ENCODE measurements around the gene RAB30. TPM values are rescaled to one million over a fixed set of nuclear protein-coding genes. Genes with fewer than 3 reads are reported as not detected.
"Not testable (repeated sequence)": the region's sequence is repeated elsewhere in the genome, so short reads cannot be mapped to it uniquely, and the experiment has no call there.

Gene RAB30
- total RNA-seq, 1 donor from 2014 or later = 73.8 TPM

- DNase-seq (ENCODE audit: extremely low spot score, unreplicated experiment) = no peak
- no peaks in the 10 kb centered on the region for H3K4me1 Mint-ChIP-seq (ENCODE audit: unreplicated experiment)
- peaks cover 9% of the 10 kb centered on the region for H3K27me3 Mint-ChIP-seq (ENCODE audit: unreplicated experiment)
- H3K4me3 Mint-ChIP-seq (ENCODE audit: unreplicated experiment) = no peak overlapping the region
- TF ChIP-seq, protein P1, sequence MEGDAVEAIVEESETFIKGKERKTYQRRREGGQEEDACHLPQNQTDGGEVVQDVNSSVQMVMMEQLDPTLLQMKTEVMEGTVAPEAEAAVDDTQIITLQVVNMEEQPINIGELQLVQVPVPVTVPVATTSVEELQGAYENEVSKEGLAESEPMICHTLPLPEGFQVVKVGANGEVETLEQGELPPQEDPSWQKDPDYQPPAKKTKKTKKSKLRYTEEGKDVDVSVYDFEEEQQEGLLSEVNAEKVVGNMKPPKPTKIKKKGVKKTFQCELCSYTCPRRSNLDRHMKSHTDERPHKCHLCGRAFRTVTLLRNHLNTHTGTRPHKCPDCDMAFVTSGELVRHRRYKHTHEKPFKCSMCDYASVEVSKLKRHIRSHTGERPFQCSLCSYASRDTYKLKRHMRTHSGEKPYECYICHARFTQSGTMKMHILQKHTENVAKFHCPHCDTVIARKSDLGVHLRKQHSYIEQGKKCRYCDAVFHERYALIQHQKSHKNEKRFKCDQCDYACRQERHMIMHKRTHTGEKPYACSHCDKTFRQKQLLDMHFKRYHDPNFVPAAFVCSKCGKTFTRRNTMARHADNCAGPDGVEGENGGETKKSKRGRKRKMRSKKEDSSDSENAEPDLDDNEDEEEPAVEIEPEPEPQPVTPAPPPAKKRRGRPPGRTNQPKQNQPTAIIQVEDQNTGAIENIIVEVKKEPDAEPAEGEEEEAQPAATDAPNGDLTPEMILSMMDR (IDR thresholded peaks at IDR 0.05) = no peak
- H3K27ac Mint-ChIP-seq (ENCODE audit: unreplicated experiment) = no peak overlapping the region
- H3K9me3 Mint-ChIP-seq (ENCODE audit: unreplicated experiment) = peaks cover 20% of the 10 kb centered on the region
- peaks cover 4% of the 10 kb centered on the region for H3K36me3 Mint-ChIP-seq (ENCODE audit: unreplicated experiment)
Observed at GRCh38 chr11:82949352-82949751, 122.3 kb downstream of the RAB30 start.

DNA sequence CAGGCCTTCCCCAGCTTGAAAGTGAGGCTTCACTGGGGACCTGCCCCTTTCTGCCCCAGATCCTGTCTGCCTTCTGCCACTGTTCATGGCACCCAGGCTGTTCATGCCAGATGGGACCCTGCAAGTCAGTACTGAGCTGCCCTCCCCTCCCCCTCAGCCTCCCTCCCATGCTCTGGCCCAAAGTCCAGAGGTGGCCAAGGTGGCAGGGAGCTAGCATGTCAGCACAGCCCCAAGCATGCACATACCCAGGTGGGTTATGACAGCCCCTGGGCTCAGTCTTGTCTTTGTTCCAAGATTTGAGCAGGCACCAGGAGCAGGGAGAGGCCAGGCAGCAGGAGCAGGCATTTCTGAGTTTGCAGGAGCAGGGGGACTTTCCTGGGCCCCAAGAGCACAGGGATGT, 126.0 kb downstream of the RAB30 start:
- DNase-seq (ENCODE audit: extremely low spot score, unreplicated experiment) = no peak
- no peak overlapping the region for H3K4me3 Mint-ChIP-seq (ENCODE audit: unreplicated experiment)
- H3K27me3 Mint-ChIP-seq (ENCODE audit: unreplicated experiment) = peaks cover 9% of the 10 kb centered on the region
- TF ChIP-seq, protein P1 (IDR thresholded peaks at IDR 0.05) = no peak
- peaks cover 17% of the 10 kb centered on the region for H3K9me3 Mint-ChIP-seq (ENCODE audit: unreplicated experiment)
- H3K36me3 Mint-ChIP-seq (ENCODE audit: unreplicated experiment) = peaks cover 2% of the 10 kb centered on the region
- H3K4me1 Mint-ChIP-seq (ENCODE audit: unreplicated experiment) = no peaks in the 10 kb centered on the region
- no peak overlapping the region for H3K27ac Mint-ChIP-seq (ENCODE audit: unreplicated experiment)

DNA sequence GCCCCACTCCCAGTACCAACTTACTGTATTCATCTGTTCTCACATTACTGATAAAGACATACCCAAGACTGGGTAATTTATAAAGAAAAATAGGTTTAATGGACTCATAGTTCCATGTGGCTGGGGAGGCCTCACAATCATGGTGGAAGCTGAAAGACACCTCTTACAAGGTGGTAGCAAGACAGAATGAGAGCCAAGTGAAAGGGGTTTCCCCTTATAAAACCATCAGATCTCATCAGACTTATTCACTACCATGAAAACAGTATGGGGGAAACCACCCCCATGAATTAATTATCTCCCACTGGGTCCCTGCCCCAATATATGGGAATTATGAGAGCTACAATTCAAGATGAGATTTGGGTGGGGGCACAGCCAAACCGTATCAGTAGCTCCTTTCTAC, 126.7 kb downstream of the RAB30 start:
- DNase-seq (ENCODE audit: extremely low spot score, unreplicated experiment); H3K27me3 Mint-ChIP-seq (ENCODE audit: unreplicated experiment); H3K27ac Mint-ChIP-seq (ENCODE audit: unreplicated experiment); H3K36me3 Mint-ChIP-seq (ENCODE audit: unreplicated experiment); H3K4me3 Mint-ChIP-seq (ENCODE audit: unreplicated experiment); H3K4me1 Mint-ChIP-seq (ENCODE audit: unreplicated experiment): not testable (repeated sequence)
- peaks cover 18% of the 10 kb centered on the region for H3K9me3 Mint-ChIP-seq (ENCODE audit: unreplicated experiment)

GRCh38 chr11:82944198-82944597, 127.5 kb downstream of the RAB30 start:
- Mint-ChIP-seq H3K4me1 (ENCODE audit: unreplicated experiment) (no peaks in the 10 kb centered on the region), H3K36me3 (ENCODE audit: unreplicated experiment) (no peaks in the 10 kb centered on the region), H3K27ac (ENCODE audit: unreplicated experiment) (no peak overlapping the region), H3K27me3 (ENCODE audit: unreplicated experiment) (peaks cover 6% of the 10 kb centered on the region), H3K9me3 (ENCODE audit: unreplicated experiment) (peaks cover 14% of the 10 kb centered on the region), H3K4me3 (ENCODE audit: unreplicated experiment) (no peak overlapping the region)
- TF ChIP-seq, protein P1 (IDR thresholded peaks at IDR 0.05) = no peak
- DNase-seq (ENCODE audit: extremely low spot score, unreplicated experiment) = no peak

DNA sequence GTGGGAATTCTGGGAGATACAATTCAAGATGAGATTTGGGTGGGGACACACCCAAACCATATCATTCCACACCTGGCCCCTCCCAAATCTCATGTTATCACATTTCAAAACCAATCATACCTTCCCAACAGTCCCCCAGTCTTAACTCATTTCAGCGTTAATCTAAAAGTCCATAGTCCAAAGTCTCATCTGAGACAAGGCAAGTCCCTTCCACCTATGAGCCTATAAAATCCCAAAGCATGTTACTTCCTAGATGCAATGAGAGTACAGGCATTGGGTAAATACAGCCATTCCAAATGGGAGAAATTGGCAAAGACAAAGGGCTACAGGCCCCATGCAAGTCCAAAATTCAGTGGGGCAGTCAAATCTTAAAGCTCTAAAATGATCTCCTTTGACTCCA, 128.3 kb downstream of the RAB30 start:
- not testable (repeated sequence) for H3K27ac Mint-ChIP-seq (ENCODE audit: unreplicated experiment); H3K4me1 Mint-ChIP-seq (ENCODE audit: unreplicated experiment); DNase-seq (ENCODE audit: extremely low spot score, unreplicated experiment); H3K36me3 Mint-ChIP-seq (ENCODE audit: unreplicated experiment); H3K9me3 Mint-ChIP-seq (ENCODE audit: unreplicated experiment); H3K4me3 Mint-ChIP-seq (ENCODE audit: unreplicated experiment); H3K27me3 Mint-ChIP-seq (ENCODE audit: unreplicated experiment)

DNA sequence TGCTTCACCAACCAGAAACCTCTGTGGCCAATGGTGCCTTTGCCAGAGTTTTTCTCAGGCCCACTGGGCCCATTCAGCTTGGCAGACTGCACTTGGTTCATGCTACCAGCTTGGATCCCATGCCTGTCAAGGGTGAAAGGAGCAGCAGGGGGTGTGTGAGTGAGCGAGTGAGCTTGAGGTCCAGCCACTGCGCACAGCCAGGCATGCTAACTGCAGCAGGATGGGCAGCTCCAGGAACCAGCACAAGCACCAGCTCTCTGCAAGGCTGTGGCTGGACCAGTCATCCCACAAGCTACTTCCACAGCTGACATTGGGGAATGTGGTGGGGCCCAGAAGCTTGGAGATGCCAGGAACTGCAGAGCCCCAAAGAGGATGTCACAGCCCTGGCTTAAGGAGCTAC, 129.3 kb downstream of the RAB30 start:
- TF ChIP-seq, protein P1 (IDR thresholded peaks at IDR 0.05) = no peak

More for the DNA sequence above, 129.3 kb downstream of the RAB30 start:
- DNase-seq (ENCODE audit: extremely low spot score, unreplicated experiment) = no peak
- no peak overlapping the region for H3K27ac Mint-ChIP-seq (ENCODE audit: unreplicated experiment)
- peaks cover 9% of the 10 kb centered on the region for H3K9me3 Mint-ChIP-seq (ENCODE audit: unreplicated experiment)
- H3K4me1 Mint-ChIP-seq (ENCODE audit: unreplicated experiment) = no peaks in the 10 kb centered on the region
- no peak overlapping the region for H3K4me3 Mint-ChIP-seq (ENCODE audit: unreplicated experiment)
- H3K36me3 Mint-ChIP-seq (ENCODE audit: unreplicated experiment) = no peaks in the 10 kb centered on the region
- H3K27me3 Mint-ChIP-seq (ENCODE audit: unreplicated experiment) = no peaks in the 10 kb centered on the region
